MM.1S (cell line): Measurements from ENCODE around the gene LCE1A.

ENCODE experiments used
- EZH2 ChIP-seq: fragments of 300-600 bp; sonication (generic); optimal IDR thresholded peaks from 2 replicates; pipeline ENCODE3; 2017; ENCODE audit warnings: low read depth, mild to moderate bottlenecking, antibody characterized with exemption, low read length, mixed read lengths
- EZH2phosphoT487 ChIP-seq: fragments of 300-600 bp; sonication (generic); IDR thresholded peaks from 2 replicates; pipeline ENCODE4 v1.6.1; 2018; ENCODE audit warnings: antibody characterized with exemption, low read length
- TF ChIP-seq, protein P1 (sequence below): fragments of 300-600 bp; sonication (generic); IDR thresholded peaks from 2 replicates; pipeline ENCODE4 v1.5.1; 2016; ENCODE audit warnings: antibody characterized with exemption, low read length, mixed read lengths

DNA sequence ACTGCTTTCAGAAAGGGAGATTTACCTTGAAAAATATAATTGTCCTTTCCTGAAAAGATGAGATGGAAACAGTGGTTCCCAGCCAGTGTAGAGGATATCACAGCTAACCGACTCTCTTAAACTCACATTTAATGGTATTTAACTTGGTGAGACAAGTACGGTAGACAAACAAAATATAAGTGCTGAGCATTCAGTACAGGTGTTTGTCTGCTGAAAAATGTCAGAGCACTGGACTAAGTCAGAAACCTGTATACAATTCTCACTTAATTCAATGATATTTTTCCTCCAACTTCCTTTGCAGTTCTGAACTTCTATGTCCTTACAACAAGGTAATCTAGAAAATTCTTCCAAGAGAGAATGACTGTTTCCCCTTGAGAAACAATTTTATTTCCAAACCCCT lies 15.6 kb upstream of the LCE1A start, which contains the start of gene LCE1B:
- TF ChIP-seq, protein P1, sequence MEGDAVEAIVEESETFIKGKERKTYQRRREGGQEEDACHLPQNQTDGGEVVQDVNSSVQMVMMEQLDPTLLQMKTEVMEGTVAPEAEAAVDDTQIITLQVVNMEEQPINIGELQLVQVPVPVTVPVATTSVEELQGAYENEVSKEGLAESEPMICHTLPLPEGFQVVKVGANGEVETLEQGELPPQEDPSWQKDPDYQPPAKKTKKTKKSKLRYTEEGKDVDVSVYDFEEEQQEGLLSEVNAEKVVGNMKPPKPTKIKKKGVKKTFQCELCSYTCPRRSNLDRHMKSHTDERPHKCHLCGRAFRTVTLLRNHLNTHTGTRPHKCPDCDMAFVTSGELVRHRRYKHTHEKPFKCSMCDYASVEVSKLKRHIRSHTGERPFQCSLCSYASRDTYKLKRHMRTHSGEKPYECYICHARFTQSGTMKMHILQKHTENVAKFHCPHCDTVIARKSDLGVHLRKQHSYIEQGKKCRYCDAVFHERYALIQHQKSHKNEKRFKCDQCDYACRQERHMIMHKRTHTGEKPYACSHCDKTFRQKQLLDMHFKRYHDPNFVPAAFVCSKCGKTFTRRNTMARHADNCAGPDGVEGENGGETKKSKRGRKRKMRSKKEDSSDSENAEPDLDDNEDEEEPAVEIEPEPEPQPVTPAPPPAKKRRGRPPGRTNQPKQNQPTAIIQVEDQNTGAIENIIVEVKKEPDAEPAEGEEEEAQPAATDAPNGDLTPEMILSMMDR = no peak
- TF ChIP-seq EZH2 (no peak), EZH2phosphoT487 (no peak)
